CMK (cell line): ENCODE data around the gene RALGAPA1.

Experiments used
- DNase-seq: peaks from one replicate; pipeline ENCODE4 v3.0.0-alpha.2; 2010; ENCODE audit warnings: low read depth

Gene RALGAPA1

GRCh38 chr14:35535483-35536112, 273.5 kb downstream of the RALGAPA1 start:
- no peak for DNase-seq

- no peak for DNase-seq
Observed at GRCh38 chr14:35534873-35535482, 274.1 kb downstream of the RALGAPA1 start.

DNA sequence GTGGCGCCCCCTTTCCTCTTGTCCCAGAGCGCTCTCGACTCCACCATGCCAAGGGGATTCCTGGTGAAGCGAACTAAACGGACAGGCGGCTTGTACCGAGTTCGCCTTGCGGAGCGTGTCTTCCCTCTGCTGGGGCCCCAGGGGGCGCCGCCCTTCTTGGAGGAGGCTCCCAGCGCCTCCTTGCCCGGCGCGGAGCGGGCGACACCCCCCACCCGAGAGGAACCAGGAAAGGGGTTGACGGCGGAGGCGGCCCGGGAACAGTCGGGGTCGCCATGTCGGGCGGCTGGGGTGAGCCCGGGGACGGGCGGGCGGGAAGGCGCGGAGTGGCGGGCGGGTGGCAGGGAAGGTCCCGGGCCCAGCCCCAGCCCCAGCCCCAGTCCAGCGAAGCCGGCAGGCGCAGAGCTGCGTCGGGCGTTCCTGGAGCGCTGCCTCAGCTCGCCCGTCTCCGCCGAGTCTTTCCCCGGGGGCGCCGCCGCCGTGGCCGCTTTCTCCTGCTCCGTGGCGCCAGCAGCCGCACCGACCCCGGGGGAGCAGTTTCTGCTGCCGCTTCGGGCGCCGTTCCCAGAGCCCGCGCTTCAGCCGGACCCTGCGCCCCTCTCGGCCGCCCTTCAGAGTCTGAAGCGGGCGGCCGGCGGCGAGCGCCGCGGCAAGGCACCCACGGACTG, 274.8 kb downstream of the RALGAPA1 start:
- DNase-seq, result no peak

GRCh38 chr14:35533357-35534207, 275.5 kb downstream of the RALGAPA1 start, which contains the start of gene INSM2:
INSM2 (plus strand) TSS chr14:35534164; CDS start chr14:35534253, 89 bp downstream.
- no peak for DNase-seq

DNA sequence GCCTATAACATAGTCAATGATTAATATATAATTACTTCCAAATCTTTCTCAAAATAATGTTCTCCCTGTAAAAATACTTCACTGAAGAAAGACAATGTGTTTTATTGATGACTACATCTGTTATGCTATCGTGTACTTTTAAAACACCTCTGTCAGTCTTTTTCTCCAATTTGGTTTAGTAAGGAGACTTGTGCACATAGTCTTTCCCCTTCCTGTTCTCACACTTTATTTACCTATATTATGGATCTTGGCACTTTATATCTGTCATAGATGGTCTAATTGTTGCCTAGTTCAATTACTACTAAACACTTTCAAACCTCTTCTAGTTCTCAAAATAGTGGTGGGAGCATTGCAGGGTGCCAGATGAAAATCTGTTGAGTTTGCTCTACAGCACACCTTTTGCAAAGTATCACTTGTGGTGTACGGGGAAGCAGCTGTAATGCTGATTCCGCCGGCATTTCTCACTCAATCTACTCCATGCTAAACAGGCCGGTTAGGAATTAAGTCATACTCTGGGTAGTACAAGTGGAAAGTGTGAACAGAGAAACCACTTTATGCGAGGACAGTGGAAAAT, 276.2 kb downstream of the RALGAPA1 start:
- no peak for DNase-seq

- no peak for DNase-seq
Observed at GRCh38 chr14:35531960-35532747, 276.9 kb downstream of the RALGAPA1 start.

DNA sequence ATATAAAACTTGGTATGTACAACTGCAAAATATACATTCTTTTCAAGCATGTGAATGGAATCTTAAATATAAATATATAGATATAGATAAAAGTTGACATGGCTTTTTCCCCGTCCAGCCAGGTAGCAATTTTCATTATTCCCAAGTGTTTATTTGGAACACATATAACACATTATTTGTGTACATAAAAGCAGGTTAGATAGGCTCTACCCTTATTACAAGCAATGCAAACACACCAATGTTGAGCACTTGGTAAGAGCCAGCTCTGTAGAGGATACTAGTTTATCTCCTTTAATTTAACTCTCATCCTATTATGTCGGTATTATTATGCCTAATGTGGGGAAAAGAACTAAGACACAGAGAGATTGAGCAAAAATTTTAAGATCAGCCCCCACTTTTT, 282.1 kb downstream of the RALGAPA1 start:
- DNase-seq, result no peak

DNA sequence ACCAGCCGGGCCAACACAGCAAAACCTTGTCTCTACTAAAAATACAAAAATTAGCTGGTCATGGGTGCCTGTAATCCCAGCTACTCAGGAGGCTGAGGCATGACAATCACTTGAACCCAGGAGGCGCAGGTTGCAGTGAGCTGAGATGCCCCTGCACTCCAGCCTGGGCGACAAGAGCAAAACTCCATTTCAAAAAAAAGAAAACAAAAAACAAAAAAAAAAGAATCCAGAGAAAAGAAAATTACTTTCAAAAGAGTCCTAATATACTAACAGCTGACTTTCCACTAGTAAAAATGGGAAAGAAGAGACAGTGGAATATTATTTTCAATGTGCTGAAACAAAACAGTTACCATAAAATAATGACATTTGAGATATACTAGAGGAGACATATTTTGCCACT, 283.4 kb downstream of the RALGAPA1 start:
- DNase-seq, result no peak

- DNase-seq, result no peak
Observed at GRCh38 chr14:35519986-35520385, 289.1 kb downstream of the RALGAPA1 start.

DNA sequence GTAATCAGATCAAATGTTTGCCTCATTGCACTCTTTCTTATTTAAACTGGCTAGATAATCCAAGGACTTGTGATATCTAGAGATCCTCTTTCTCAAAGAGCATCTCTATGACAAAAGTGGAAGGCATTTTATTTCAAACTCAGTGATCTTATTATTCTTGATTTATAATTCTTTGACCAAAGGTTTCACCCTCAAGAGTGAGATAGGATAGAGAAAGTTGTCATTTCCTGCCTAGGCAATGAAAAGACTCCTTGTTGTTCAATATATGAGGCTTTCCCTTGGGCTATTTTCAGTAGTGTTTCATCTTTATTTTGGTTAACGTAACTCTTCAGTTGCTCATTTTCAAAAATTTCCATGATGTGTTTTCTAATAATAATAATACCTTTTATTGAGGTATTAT, 293.2 kb downstream of the RALGAPA1 start:
- DNase-seq, result no peak

GRCh38 chr14:35512765-35513164, 296.3 kb downstream of the RALGAPA1 start:
- DNase-seq, result no peak

- no peak for DNase-seq
Observed at GRCh38 chr14:35509846-35510245, 299.2 kb downstream of the RALGAPA1 start.

GRCh38 chr14:35506927-35507326, 302.2 kb downstream of the RALGAPA1 start:
- DNase-seq, result no peak

- no peak for DNase-seq
Observed at GRCh38 chr14:35506461-35506860, 302.6 kb downstream of the RALGAPA1 start.

GRCh38 chr14:35504260-35504659, 304.8 kb downstream of the RALGAPA1 start:
- no peak for DNase-seq

- DNase-seq, result no peak
Observed at GRCh38 chr14:35503646-35504045, 305.4 kb downstream of the RALGAPA1 start.

DNA sequence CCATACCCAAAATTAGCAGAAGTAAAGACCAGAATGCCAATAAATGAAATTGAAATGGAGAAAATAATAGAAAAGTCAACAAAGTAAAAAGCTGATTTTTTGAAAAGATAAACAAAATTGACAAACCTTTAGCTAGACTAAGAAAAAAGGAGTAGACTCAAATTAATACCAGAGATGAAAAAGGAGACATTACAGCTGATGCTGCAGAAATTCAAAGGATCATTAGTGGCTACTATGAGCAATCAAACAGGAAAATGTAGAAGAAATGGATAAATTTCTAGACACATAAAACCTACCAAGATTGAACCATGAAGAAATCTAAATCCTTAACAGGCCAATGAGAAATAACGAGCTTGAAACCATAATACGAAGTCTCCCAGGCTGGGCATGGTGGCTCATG, 309.9 kb downstream of the RALGAPA1 start:
- DNase-seq, result no peak

DNA sequence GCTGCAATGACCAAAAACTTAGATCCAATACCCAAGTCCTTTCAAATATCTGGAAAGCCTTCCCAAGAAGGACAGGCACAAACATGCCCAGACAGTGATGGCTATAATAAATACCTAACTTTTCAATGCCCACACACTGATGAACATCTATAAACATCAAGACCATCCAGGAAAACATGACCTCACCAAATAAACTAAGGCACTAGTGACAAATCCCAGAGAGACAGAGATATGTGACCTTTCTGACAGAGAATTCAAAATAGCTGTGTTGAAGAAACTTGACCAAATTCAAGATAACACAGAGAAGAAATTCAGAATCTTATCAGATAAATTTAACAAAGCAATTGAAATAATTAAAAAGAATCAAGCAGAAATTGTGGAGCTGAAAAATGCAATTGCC, 313.8 kb downstream of the RALGAPA1 start:
- DNase-seq, result no peak

DNA sequence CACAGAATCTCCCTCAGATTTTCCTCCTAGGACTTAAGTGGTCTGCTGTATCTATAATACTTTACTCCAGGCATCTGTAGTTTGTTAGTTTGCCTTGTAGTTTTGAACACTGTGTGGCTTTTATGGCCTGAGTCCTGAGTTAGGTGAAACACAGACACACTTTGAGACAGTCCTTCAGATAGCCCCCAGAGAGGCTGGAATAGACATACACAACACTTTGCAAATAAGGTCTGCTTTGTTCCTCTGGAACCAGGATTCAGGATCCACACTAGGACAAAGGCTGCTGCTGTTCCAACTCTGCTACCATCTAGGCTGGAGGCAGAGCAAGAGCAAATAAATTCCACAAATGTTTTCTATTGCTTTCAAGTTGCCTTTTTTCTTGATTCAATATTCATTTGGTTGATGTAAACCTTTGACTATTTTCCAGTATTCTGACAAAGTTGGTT, 316.5 kb downstream of the RALGAPA1 start:
- no peak for DNase-seq
